Eye (tissue), 1 donor: Measurements from ENCODE around the gene NXT1.

ENCODE experiments used
- DNase-seq: peaks from one replicate; pipeline ENCODE4 v3.0.0-alpha.2; 2015

Gene NXT1

GRCh38 chr20:23393996-23394775, 43.6 kb downstream of the NXT1 start:
- DNase-seq, result no peak

GRCh38 chr20:23396950-23397627, 46.5 kb downstream of the NXT1 start:
- DNase-seq, result no peak

- DNase-seq, result no peak
These were observed 47.4 kb downstream of the NXT1 start for GRCh38 chr20:23397961-23398360.

GRCh38 chr20:23399568-23400241, 49.1 kb downstream of the NXT1 start:
- DNase-seq, result no peak

- DNase-seq, result no peak
These were observed 50.5 kb downstream of the NXT1 start for GRCh38 chr20:23401051-23401450.

- DNase-seq, result no peak
These were observed 53.2 kb downstream of the NXT1 start for GRCh38 chr20:23403751-23404150.

GRCh38 chr20:23404196-23404595, 53.6 kb downstream of the NXT1 start:
- no peak for DNase-seq
